CD4-positive, CD25-positive, alpha-beta regulatory T cell (primary cell): ENCODE data around the gene PIK3IP1. TPM values are rescaled to one million over a fixed set of nuclear protein-coding genes. Genes with fewer than 3 reads are reported as not detected.

Experiments
- ATAC-seq, 2 donors: fragments of 150-1000 bp; cut with Tn5 transposase; one replicate each; pipeline ENCODE4 v1.10.0; 2021; ENCODE audit warnings: low read depth in 2 of 2, moderate number of reproducible peaks in 2 of 2, moderate library complexity in 1 of 2
- DNase-seq, 3 donors: peaks; one replicate each; pipeline versions ENCODE4 v3.0.0 to v3.0.0-alpha.2; 2012 to 2022; ENCODE audit warnings: mixed read lengths in 1 of 3
- H3K27ac ChIP-seq: one replicate; pipeline ENCODE4 v1.7.0; 2013; ENCODE audit warnings: mild to moderate bottlenecking, low read length; ENCODE audit not compliant: insufficient read depth, poor library complexity, severe bottlenecking
- H3K27me3 ChIP-seq: one replicate; pipeline ENCODE4 v1.7.0; 2013; ENCODE audit warnings: low read length; ENCODE audit not compliant: control insufficient read depth, insufficient read depth
- H3K36me3 ChIP-seq: one replicate; pipeline ENCODE4 v1.7.0; 2013; ENCODE audit warnings: mild to moderate bottlenecking, low read length, moderate library complexity; ENCODE audit not compliant: control insufficient read depth, insufficient read depth
- H3K4me1 ChIP-seq: 2 replicates; pipeline ENCODE4 v1.7.0; 2013; ENCODE audit warnings: mild to moderate bottlenecking, low read length; ENCODE audit not compliant: insufficient read depth, control insufficient read depth, poor library complexity, severe bottlenecking
- H3K4me3 ChIP-seq: one replicate; pipeline ENCODE4 v1.7.0; 2013; ENCODE audit warnings: low read depth, mild to moderate bottlenecking, low read length, moderate library complexity
- H3K9me3 ChIP-seq, 2 experiments: 1 replicate in 1 of 2; 2 replicates in 1 of 2; pipeline ENCODE4 v1.7.0; 2013; ENCODE audit warnings: low read length in 2 of 2, mild to moderate bottlenecking in 1 of 2, moderate library complexity in 1 of 2; ENCODE audit not compliant: control insufficient read depth in 2 of 2
- H3K27ac Mint-ChIP-seq, 3 donors: one replicate each; pipeline ENCODE4 v1.8.0; 2020 to 2022; ENCODE audit warnings: mild to moderate bottlenecking in 3 of 3, mixed read lengths in 3 of 3, moderate library complexity in 2 of 3
- H3K27me3 Mint-ChIP-seq: one replicate; pipeline ENCODE4 v1.8.0; 2022; ENCODE audit warnings: mild to moderate bottlenecking, mixed read lengths
- H3K36me3 Mint-ChIP-seq: one replicate; pipeline ENCODE4 v1.8.0; 2020; ENCODE audit warnings: mixed read lengths
- H3K4me1 Mint-ChIP-seq, 4 donors: one replicate each; pipeline ENCODE4 v1.8.0; 2020 to 2022; ENCODE audit warnings: mixed read lengths in 4 of 4, mild to moderate bottlenecking in 1 of 4
- H3K4me3 Mint-ChIP-seq, 4 donors: one replicate each; pipeline ENCODE4 v1.8.0; 2020 to 2022; ENCODE audit warnings: mild to moderate bottlenecking in 4 of 4, mixed read lengths in 4 of 4, moderate library complexity in 3 of 4
- H3K9me3 Mint-ChIP-seq, 7 donors: one replicate each; pipeline ENCODE4 v1.8.0; 2020 to 2022; ENCODE audit warnings: mixed read lengths in 7 of 7, mild to moderate bottlenecking in 3 of 7, moderate library complexity in 2 of 7
- polyA plus RNA-seq, 4 donors: library from polyadenylated mRNA; unstranded; fragments of 300-500 nt; fragmentation: Illumina TruSeq; gene quantifications; one replicate each; pipeline ENCODE4 v1.2.3, GENCODE V29; 2021
- total RNA-seq: library from RNA; stranded (reverse); gene quantifications from one replicate; pipeline ENCODE4 v1.2.3, GENCODE V29; 2022

The PIK3IP1 gene
- total and polyA plus RNA-seq, 5 donors from 2014 or later: 425 to 700 (median 534) TPM

- H3K4me3 ChIP-seq: peak overlapping the region; percentile 100
- Mint-ChIP-seq H3K4me3 (peak overlapping the region; percentile 94 to 99 (median 96)), H3K27ac (peak overlapping the region; percentile 99 to 100 (median 99)), H3K36me3 (peaks cover 56% of the 10 kb centered on the region), H3K9me3 (peaks cover 0 to 5% (median 1%) of the 10 kb centered on the region in 7 donors), H3K4me1 (peaks cover 21 to 72% (median 53%) of the 10 kb centered on the region in 4 donors), H3K27me3 (peaks cover 25% of the 10 kb centered on the region)
- peaks cover 32% of the 10 kb centered on the region for H3K36me3 ChIP-seq
- peak; percentile 80 to 85 for ATAC-seq
- peak overlapping the region; percentile 99 for H3K27ac ChIP-seq
- H3K27me3 ChIP-seq: no peaks in the 10 kb centered on the region
- peak; percentile 93 to 98 (median 97) for DNase-seq
- H3K9me3 ChIP-seq: no peaks in the 10 kb centered on the region
- H3K4me1 ChIP-seq: peaks cover 70% of the 10 kb centered on the region
Measured at GRCh38 chr22:31290494-31291471, 1.5 kb downstream of the PIK3IP1 start.

- ATAC-seq: no peak
Measured at GRCh38 chr22:31289344-31289743, 2.9 kb downstream of the PIK3IP1 start.

GRCh38 chr22:31288496-31289240 lies 3.6 kb downstream of the PIK3IP1 start:
- Mint-ChIP-seq H3K27me3 (peaks cover 25% of the 10 kb centered on the region), H3K27ac (peak overlapping the region; percentile 99 to 100 (median 99)), H3K4me1 (peaks cover 20 to 76% (median 51%) of the 10 kb centered on the region in 4 donors), H3K9me3 (peaks cover 0 to 5% (median 1%) of the 10 kb centered on the region in 7 donors), H3K36me3 (peaks cover 74% of the 10 kb centered on the region), H3K4me3 (peak overlapping the region; percentile 94 to 99 (median 96))
- Histone ChIP-seq H3K36me3 (peaks cover 53% of the 10 kb centered on the region), H3K27ac (peak overlapping the region; percentile 99), H3K9me3 (no peaks in the 10 kb centered on the region), H3K4me1 (peaks cover 72% of the 10 kb centered on the region), H3K27me3 (no peaks in the 10 kb centered on the region), H3K4me3 (peak overlapping the region; percentile 98)
- DNase-seq (peak in 1 of 3 donors; percentile 28), ATAC-seq (no peak)

More at GRCh38 chr22:31289344-31289743, 2.9 kb downstream of the PIK3IP1 start:
- H3K36me3 ChIP-seq: peaks cover 47% of the 10 kb centered on the region
- H3K36me3 Mint-ChIP-seq: peaks cover 69% of the 10 kb centered on the region
- H3K27me3 ChIP-seq: no peaks in the 10 kb centered on the region
- peak in 2 of 3 donors; percentile 43 to 50 for DNase-seq
- H3K27me3 Mint-ChIP-seq: peaks cover 25% of the 10 kb centered on the region
- no peaks in the 10 kb centered on the region for H3K9me3 ChIP-seq
- H3K9me3 Mint-ChIP-seq: peaks cover 0 to 5% (median 1%) of the 10 kb centered on the region in 7 donors
- H3K4me1 ChIP-seq: peaks cover 72% of the 10 kb centered on the region
- H3K4me1 Mint-ChIP-seq: peaks cover 20 to 76% (median 54%) of the 10 kb centered on the region in 4 donors
- peak overlapping the region; percentile 94 to 99 (median 96) for H3K4me3 Mint-ChIP-seq
- peak overlapping the region; percentile 99 for H3K27ac ChIP-seq
- peak overlapping the region; percentile 98 for H3K4me3 ChIP-seq
- peak overlapping the region; percentile 99 to 100 (median 99) for H3K27ac Mint-ChIP-seq

- ATAC-seq: no peak
- Mint-ChIP-seq H3K4me3 (peak overlapping the region; percentile 94 to 99 (median 96)), H3K36me3 (peaks cover 81% of the 10 kb centered on the region), H3K27me3 (peaks cover 25% of the 10 kb centered on the region), H3K27ac (peak overlapping the region; percentile 95 to 99 (median 99)), H3K9me3 (peaks cover 0 to 5% (median 1%) of the 10 kb centered on the region in 7 donors), H3K4me1 (peaks cover 25 to 77% (median 52%) of the 10 kb centered on the region in 4 donors)
- Histone ChIP-seq H3K4me3 (peak overlapping the region; percentile 98), H3K27me3 (no peaks in the 10 kb centered on the region), H3K36me3 (peaks cover 60% of the 10 kb centered on the region), H3K4me1 (peaks cover 75% of the 10 kb centered on the region), H3K9me3 (no peaks in the 10 kb centered on the region), H3K27ac (peak overlapping the region; percentile 99)
- no peak for DNase-seq
Measured at GRCh38 chr22:31287818-31288495, 4.3 kb downstream of the PIK3IP1 start.

GRCh38 chr22:31286360-31287255 lies 5.7 kb downstream of the PIK3IP1 start:
- H3K9me3 Mint-ChIP-seq: peaks cover 0 to 3% (median 0%) of the 10 kb centered on the region in 7 donors

GRCh38 chr22:31284281-31285155 lies 7.8 kb downstream of the PIK3IP1 start:
- no peak for ATAC-seq
- peak overlapping the region; percentile 99 for H3K27ac ChIP-seq
- no peaks in the 10 kb centered on the region for H3K27me3 ChIP-seq
- peaks cover 100% of the 10 kb centered on the region for H3K4me1 ChIP-seq
- peaks cover 88% of the 10 kb centered on the region for H3K36me3 ChIP-seq
- H3K36me3 Mint-ChIP-seq: peaks cover 81% of the 10 kb centered on the region
- peak overlapping the region; percentile 94 to 99 (median 96) for H3K4me3 Mint-ChIP-seq
- peaks cover 0 to 1% (median 0%) of the 10 kb centered on the region in 7 donors for H3K9me3 Mint-ChIP-seq
- peak overlapping the region; percentile 83 for H3K4me3 ChIP-seq
- no peaks in the 10 kb centered on the region for H3K9me3 ChIP-seq
- H3K4me1 Mint-ChIP-seq: peaks cover 27 to 99% (median 70%) of the 10 kb centered on the region in 4 donors
- peaks cover 8% of the 10 kb centered on the region for H3K27me3 Mint-ChIP-seq
- no peak for DNase-seq
- peak overlapping the region; percentile 94 to 99 (median 99) for H3K27ac Mint-ChIP-seq

More at GRCh38 chr22:31286360-31287255, 5.7 kb downstream of the PIK3IP1 start:
- peak; percentile 64 to 94 (median 85) for DNase-seq
- peak overlapping the region; percentile 71 for H3K4me3 ChIP-seq
- H3K4me1 ChIP-seq: peaks cover 88% of the 10 kb centered on the region
- H3K36me3 Mint-ChIP-seq: peaks cover 77% of the 10 kb centered on the region
- H3K27ac Mint-ChIP-seq: peak overlapping the region; percentile 94 to 99 (median 99)
- peak; percentile 56 to 61 for ATAC-seq
- peaks cover 74% of the 10 kb centered on the region for H3K36me3 ChIP-seq
- H3K4me3 Mint-ChIP-seq: peak overlapping the region; percentile 94 to 99 (median 96)
- no peaks in the 10 kb centered on the region for H3K27me3 ChIP-seq
- H3K4me1 Mint-ChIP-seq: peaks cover 25 to 86% (median 57%) of the 10 kb centered on the region in 4 donors
- H3K9me3 ChIP-seq: no peaks in the 10 kb centered on the region
- peak overlapping the region; percentile 99 for H3K27ac ChIP-seq
- peaks cover 14% of the 10 kb centered on the region for H3K27me3 Mint-ChIP-seq
